Kasumi-1 (cell line): ENCODE data around the gene KRT34.
A peak's percentile ranks its signal among the peaks of the same experiment; 100 is the strongest.
"Not testable (repeated sequence)": the region's sequence is repeated elsewhere in the genome, so short reads cannot be mapped to it uniquely, and the experiment has no call there.

Experiments used
- DNase-seq, 2 experiments: peaks; one replicate each; lab custom pipeline; 2025; lab: John Stamatoyannopoulos, UW

KRT34 gene

DNA sequence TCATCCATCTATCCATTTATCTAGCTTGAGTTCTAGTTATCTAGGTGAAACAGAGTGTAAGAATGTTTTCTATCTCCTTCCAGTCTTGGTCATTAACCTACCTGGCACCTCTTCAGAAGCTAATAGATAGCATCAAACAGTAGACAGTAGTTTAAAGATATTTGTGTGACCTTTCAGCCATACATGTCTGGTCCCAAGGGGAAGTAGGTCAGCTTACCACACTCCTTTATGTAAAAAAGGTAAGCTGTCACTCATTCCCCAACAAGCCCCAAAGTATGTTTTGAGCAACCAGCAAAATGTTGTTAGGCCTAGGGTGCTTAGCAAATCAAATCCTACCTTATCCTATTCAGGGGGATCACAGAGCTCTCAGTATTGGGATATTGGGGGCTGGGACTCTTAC, 16.0 kb downstream of the KRT34 start:
- DNase-seq, result no peak

DNA sequence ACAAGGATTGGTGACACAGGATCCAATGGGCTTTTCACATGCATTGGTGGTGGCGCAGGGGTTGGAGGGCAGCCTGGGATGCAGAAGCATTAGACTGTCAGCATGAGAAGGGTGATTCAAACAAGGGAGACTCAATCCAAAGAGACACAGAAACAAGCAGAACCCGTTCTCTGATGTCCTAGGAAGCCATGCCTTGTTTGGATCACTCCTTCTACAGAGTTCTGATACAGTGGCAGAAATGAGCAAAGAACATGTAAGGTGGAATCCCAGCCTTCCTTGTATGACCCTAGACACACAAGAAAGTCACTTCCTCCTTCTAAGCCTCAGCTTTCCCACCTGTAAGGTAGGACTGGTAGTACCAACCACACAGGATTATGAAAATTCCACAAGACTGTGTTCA, 18.2 kb downstream of the KRT34 start:
- DNase-seq, result no peak

DNA sequence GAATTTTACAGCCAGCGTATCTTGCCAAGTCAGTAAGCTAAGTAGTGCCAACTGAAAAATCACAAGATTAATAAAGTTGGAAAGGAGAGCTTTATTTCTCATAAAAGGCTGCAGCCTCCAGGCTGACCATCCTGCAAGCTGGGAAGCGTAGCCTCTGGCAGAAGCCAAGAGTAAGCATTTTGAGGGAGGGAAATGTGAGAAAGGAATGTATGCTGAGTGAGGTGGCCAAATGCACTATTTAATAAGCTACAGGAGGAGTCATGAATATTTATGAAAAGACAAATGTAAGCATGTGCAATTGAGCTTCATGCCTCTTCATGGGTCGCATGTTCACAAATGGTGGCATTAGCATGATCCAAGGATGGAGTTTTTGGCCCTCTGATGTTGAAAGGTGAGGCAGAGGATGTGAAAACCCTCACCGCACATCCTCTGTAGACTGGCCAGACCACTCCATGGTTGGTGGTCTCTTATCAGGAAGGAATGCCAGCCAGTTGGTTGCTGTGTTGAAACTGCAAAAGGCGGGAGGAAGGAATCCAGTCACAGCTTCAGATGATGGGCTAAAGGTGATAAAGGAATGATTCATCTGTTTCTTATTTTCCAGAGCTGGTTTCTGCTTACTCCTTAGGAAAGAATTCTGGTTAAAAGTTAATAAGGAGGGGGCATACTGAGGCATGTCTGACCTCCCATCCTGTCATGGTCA, 21.7 kb downstream of the KRT34 start:
- no peak for DNase-seq

DNA sequence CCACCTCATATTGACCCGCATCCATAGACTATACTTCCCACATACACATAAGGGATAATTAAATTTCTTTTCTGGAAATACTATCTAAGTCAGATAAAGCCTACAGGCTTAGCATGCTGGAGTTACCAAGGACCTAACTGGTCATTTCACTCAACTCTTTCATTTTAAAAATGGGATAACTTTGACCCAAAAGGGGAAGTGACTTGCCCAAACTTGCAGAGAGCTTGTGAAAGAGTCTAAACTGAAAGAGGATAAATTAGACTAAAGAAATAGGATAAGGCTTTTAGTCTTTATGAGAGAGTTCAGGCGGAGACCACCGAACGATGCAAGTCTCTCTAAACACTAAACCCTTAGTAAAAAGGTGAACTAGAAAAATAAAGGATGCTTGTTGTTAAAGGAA, 27.6 kb downstream of the KRT34 start:
- peak in 1 of 2 experiments; percentile 0 for DNase-seq

DNA sequence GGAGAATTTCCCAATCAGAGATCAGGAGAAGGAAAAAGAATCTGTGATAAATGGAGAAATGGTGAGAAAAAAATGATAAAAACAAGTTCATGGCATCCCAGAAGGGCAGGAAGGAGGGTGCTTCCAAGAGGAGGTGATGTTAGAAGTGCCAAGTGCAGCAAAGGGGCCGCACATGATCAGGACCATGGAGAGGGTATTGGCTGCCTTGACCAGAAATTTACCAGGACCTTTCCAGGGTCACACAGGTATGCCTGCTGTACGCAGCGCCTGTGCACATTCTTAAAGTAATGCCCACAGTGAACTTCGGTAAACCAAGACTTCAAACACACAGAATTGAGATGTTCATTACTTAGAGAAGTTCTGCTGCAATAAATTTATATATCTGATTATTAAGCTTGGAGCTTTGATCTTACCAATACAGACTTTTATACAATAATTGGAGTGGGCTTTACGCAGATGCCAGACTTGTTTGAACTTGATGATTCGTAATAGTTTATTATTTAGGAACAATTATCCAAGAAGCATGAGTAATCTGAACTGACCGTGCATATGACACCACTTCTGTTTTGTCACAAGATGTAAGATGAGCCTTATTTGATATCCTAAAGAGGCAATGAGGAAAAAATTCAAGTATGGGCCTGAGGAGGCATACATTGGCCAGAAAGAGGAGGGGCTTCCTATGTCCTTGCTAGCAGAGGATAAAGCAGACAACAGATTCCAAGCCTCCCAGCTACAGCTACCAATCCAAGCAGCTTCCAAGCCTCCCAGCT, 29.3 kb downstream of the KRT34 start:
- no peak for DNase-seq

DNA sequence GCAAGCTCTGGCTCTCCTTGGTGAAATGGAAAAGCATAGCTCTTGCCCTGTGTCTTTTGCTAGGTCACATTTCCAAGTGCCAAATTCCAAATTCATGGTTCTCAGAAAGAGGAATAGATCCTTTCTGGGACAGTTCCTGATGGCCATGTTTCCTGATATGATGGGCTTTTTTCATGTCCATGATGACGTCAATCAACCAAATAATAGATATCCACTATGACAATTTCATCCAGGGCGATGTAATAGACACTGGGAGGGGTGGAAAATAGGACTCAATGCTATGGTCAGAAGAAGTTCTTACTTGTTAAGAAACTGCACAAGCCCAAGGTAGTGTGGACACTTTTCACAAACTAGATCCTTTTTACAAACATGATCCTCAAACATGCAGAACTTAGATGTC, 30.9 kb downstream of the KRT34 start:
- no peak for DNase-seq

DNA sequence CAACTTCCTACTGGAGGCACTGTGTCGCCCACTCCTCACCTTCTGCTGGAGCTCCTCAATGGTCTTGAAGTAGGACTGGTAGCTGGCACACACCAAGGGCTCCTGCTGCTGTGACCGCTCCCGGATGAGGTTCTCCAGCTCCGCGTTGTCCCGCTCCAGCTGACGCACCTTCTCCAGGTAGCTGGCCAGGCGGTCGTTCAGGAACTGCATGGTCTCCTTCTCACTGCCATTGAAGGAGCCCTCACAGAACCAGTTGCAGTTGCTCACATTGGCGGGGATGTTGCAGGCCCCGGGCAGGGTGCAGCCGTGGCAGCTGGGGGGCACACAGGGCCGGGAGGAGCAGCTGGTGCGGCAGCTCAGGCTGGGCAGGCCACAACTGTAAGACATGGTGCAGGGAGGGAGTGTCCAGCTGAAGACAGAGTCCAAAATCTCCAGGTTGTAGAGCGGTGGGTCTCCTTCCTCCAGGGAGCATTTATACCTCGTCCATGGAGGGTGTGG, 31.7 kb downstream of the KRT34 start, which contains the start of gene KRT33A:
TSS of gene KRT33A (minus strand) at position 448 of the 498 bp plus-strand sequence. CDS start at position 387, 61 bp downstream.
- DNase-seq, result not testable (repeated sequence)

DNA sequence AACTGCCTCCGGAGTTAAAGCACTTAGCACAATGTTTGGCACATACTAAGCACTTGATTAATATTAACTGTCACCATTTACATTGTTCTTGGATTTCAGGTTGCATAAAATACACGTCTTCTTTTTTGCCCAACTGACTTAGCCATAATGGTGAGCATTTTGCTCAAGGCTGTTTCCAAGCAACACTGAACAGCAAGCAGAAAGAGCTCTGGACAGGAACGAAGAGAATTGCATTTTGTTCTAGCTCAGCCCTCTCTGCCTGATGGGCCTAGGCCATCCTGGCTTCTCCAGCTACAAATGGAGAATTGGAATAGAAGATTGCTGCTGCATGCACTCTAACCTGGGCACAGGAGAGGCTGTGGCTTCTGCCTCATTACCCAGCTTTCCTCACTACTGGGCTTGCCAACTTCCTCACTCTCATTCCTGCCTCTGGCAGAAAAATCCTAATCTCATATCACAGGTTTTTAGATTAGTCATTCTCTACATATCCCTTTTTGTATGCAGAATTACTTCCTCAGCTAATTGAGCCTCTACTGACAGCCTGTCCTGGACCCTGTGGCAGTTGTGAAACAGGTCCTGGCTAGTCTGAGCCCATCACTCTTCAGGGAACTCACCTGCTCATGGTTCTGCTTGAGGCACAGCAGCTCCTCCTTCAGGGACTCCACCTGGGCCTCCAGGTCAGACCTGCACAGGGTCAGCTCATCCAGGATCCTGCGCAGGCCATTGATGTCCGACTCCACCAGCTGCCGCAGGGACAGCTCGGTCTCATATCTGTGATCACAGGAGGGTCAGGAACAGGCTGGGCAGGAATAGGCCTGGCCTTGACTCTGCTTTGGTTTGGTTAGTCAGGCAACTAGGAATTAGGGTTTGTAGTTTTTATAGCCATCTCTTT, 34.0 kb downstream of the KRT34 start:
- no peak for DNase-seq

DNA sequence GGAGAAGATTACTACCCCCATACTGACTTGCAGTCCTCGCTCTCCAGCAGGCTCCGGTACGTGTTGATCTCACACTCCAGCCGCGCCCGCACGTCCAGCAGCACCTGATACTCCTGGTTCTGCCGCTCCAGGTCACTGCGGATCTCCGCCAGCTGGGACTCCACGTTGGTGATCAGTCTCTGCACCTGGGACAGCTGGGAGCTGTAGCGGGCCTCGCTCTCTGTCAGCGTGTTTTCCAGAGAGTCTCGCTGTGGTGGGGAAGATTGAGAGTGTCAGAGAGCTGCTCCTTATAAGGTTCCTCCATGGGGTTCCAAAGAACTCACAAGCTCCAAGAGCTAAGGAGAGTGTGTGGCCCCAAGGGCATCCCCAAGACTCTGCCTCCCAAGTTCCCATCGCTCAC, 35.7 kb downstream of the KRT34 start:
- not testable (repeated sequence) for DNase-seq

DNA sequence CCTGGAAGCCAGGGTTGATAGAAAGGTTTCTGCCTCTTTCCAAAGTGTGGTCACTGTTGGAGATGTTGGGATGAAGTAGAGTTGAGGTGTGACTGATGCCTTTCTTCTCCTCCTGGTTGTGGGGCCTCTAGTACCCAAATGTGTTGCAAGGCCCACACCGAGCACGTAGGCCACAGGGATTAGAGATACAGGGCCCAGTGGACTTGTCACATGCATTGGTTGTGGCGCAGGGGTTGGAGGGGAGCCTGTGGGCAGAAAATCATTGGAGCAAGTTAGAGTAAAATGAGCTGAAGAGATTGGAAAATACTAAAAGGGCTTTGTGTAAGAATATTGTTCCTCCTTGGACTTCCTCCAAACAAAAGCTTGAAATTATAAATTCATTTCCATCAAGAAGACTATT, 36.1 kb downstream of the KRT34 start:
- DNase-seq, result no peak

DNA sequence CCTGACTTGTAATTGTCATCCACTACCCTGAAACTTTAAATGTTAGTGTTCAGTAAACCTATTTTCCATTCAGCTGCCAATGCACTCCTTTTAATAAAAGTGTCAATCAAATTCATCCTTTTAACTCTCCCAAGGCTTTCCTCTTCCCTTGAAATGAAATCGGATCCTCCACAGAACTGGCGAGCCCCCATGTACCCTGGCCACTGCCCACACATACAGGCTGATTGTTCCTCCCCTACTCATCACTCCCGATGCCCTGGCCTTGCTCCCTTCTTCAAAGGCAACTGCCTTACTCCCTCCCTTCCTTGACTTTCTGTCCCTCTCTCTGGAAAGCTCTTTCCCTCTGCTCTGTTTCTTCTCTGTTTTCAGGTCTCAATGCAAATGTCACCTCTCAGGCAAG, 39.1 kb downstream of the KRT34 start:
- no peak for DNase-seq

DNA sequence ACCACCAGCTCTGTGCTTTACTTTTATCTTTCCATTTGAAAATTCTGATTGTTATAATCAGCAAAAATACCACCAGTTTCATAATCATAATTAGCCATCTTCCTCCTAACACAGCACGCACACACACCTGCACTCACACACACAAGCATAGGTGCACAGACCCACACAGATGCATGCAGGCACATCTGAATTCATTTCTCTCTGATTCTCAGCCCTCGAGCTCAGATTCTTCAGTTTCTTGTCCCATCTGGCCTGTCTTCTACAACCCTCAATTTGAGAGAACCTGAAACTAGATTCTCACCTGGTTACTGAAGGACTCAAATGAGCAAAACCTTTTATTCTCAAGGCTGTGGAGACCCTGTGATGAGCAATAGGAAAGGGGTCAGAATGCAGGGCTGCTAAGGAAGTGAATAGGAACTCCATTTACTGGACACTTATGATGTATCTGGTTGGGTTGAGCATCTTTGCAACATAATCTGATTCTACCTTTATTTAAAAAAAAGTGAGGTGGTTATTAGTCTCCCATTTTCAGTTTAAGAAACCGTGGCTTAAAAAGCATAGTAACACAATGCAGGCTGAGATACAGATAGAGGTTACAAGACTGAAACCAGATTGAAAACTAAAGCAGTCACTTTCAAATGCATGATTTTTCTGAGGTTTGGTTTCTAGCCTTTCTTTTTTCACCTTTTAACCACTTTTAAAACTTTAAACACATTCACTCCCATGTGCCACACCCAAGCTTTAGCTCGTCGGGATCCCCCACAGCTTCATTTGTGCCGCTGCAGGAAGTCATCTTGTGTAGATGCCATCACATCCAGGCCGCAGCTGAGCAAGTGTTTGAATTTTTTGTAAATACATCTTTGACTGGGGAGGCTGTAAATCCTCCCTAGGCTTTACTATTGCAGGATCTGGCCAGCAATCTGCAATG, 40.9 kb downstream of the KRT34 start:
- DNase-seq, result no peak

DNA sequence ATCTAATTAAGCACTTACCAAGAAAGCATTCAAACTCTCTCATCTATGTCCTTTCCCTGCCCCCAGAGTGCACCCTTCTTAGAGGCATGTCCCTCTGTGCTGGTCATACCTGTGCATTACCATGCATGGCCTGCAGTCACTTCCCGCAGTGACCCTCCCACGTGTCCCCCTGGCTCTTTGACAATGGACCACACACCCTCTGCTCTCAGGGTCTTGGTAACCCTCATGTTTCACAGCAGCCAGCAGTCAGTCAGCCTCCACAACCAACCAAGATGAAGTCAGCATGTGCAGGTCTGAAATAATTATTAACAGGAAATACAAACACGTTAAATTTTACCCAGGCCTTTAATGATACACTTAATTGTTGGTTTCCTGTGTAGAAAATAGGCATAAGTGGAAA, 41.6 kb downstream of the KRT34 start:
- no peak for DNase-seq

DNA sequence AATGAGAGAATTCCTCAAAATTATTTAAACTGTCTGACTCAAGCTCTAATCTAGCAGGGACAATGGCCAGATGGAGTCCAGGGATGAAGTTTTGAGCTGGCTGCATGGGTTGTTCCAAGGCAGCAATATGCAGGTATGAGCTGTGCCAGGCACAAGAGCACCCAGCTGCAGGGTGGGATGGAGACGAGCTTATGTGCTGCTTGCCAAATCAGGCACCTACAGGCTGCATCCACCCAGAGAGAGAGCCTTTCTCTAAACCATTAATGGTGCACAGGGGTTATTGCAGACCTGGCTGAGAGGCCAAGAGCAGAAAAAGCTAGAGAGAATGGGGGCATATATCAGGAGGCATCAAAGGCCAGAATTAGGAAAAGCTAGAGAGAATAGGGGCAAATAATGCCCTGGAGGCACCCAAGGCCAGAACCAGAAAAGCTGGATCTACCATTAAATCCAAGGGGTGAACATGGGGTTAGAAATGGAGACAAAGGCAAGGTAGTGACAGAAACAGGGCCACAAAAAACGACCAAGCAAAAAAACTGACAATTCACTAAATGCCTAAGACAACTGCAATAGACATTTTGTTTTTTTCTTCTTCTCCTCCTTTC, 42.4 kb downstream of the KRT34 start:
- no peak for DNase-seq

DNA sequence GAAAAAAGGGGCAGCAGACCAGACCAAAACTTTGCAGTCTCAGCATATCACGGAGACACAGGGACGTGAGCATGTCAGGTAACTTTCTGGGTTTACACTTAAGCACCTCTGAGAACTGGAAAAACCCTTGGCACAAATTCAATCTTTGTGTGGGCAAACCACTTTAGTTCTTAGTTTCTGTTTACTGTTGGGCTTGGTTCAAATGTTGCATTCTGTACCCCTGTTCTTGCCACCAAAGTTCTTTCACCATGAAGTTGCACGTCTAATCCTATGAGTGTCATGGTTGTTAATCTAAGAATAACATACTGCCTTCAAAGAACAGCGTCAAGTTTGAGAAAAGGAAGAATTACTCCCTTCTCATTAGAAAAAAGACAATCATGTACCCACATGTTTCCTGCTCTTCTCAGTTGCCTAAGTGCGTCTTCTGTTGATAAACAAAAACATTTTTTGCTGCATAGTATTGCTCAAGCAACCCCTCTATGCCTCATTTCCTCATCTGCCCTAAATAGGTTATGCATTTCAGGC, 43.1 kb downstream of the KRT34 start:
- no peak for DNase-seq

DNA sequence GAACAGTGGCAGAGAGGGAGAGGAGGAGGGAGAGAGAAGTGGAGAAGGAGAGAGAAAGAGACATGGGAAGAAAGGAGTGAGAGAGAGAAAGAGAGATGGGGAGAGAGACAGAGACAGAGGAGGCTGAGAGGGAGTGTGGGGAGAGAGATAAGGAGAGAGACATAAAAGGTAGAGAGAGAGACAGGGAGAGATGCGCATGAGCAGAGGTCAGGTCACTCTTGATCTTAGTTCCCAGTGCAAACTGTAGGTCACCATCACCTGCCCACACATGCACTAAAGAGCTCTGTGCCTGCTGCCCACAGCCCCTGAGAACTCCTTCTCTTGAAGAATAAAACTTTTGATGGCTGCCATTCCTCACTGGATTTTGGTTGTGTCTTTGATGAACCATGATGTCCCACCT, 46.4 kb downstream of the KRT34 start:
- no peak for DNase-seq

DNA sequence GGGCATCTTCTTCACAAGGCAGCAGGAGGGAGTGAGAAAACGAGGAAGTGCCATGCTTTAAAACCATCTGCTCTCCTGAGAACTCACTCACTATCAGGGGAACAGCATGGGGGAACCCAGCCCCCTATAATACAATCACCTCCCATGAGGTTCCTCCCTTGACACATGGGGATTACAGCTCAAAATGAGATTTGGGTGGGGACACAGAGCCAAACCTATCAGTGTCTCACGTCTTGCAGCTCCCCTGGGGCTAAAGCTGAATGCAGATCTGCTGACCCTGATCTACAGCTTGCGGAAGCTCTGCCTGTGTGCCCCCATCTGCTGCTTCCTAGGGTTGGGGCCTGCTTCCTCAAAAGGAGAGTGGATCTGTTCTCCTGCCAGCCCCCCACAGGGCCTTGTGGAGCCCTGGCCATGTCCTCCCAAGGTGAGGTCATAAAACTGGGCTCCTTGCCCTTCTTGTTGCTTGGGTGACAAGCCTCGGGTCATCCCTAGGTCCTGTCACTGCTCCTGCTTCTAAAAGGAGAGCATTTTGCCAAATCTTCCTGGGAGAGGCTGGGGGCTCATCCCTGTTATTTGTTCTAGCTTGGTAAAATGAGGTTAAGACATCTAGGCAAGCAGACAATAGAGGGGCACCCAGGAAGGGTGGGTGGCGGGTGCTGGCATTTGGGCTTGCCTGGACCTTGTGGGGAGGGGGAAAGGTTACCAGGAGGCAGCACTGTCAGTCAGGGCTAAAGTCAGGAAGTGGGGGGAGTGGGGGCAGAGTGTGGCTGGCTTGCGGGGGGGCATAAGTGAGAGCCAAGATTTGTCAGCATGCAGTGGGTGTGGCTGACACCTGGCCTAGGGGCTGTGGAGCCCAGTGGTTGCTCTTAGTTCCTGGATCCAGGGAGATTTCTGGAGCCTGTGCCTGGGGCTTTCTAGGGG, 47.5 kb downstream of the KRT34 start:
- DNase-seq, result no peak

DNA sequence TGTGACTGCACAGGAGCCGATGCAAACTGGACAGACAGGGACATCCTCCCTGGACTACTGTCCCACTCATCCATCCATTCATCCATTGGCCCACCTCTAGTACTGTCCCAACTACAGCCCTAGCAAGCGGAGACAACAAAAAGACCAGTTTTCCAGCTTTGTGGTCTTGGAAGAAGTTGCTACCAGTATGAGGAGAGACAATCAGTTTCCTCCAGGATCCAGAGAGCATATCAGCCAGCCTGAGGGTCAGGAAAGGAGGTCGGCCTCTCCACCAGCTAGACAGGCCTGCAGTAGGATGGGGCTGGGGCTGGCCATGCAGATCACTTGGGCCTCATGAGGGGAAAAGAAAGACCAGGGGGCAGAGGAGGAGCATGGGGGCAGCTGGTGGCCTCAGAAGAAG, 48.3 kb downstream of the KRT34 start:
- no peak for DNase-seq

DNA sequence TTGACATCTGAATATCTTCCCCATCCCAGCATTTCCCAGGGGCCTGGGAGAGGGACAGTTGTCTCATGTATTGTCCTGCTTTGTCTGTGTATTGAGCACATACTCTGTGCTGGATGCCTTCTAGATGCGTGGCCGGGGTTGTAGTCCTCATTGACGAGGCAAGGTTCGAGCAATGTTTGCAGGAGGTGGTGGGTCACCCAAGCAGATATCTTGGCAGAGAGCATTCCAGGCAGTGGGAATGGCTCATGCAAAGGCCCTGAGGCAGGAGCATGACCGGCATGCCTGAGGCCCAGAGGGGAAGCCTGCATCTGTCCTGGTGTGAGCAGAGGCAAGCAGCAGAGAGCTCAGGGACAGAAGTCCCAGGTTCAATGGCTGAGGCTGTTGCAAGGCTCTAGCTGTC, 49.0 kb downstream of the KRT34 start:
- no peak for DNase-seq
